Measurements from ENCODE around the gene TUB. TPM values are rescaled to one million over a fixed set of nuclear protein-coding genes. Genes with fewer than 3 reads are reported as not detected.

The TUB gene
- total RNA-seq, 1 experiment from 2014 or later = 21.4 TPM

- in situ Hi-C loops (cut with HindIII; ENCODE audit: low sequenced_read_pairs) = no loop called here
- DNase-seq (ENCODE audit: low spot score) = no peak
Observed at GRCh38 chr11:8085011-8085645, 4.1 kb downstream of the TUB start.

- DNase-seq (ENCODE audit: low spot score) = no peak
- in situ Hi-C loops (cut with HindIII; ENCODE audit: low sequenced_read_pairs) = no loop called here
Observed at GRCh38 chr11:8086001-8086479, 5.0 kb downstream of the TUB start.

- in situ Hi-C loops (cut with HindIII; ENCODE audit: low sequenced_read_pairs) = no loop called here
- no peak for DNase-seq (ENCODE audit: low spot score)
Observed at GRCh38 chr11:8086571-8086970, 5.6 kb downstream of the TUB start.

- in situ Hi-C loops (cut with HindIII; ENCODE audit: low sequenced_read_pairs) = no loop called here
Observed at GRCh38 chr11:8087185-8087584, 6.2 kb downstream of the TUB start.

GRCh38 chr11:8087756-8088155, 6.7 kb downstream of the TUB start:
- in situ Hi-C loops (cut with HindIII; ENCODE audit: low sequenced_read_pairs) = no loop called here
- DNase-seq (ENCODE audit: low spot score) = no peak

More at GRCh38 chr11:8087185-8087584, 6.2 kb downstream of the TUB start:
- no peak for DNase-seq (ENCODE audit: low spot score)

GRCh38 chr11:8089791-8090510, 8.9 kb downstream of the TUB start:
- no peak for DNase-seq (ENCODE audit: low spot score)
- in situ Hi-C loops (cut with HindIII; ENCODE audit: low sequenced_read_pairs) = no loop called here

- DNase-seq (ENCODE audit: low spot score) = no peak
- in situ Hi-C loops (cut with HindIII; ENCODE audit: low sequenced_read_pairs) = no loop called here
Observed at GRCh38 chr11:8090756-8091155, 9.7 kb downstream of the TUB start.

- in situ Hi-C loops (cut with HindIII; ENCODE audit: low sequenced_read_pairs) = no loop called here
- DNase-seq (ENCODE audit: low spot score) = no peak
Observed at GRCh38 chr11:8091721-8092120, 10.7 kb downstream of the TUB start.

GRCh38 chr11:8092587-8093424, 11.8 kb downstream of the TUB start:
- in situ Hi-C loops (cut with HindIII; ENCODE audit: low sequenced_read_pairs) = no loop called here
- peak; percentile 70 for DNase-seq (ENCODE audit: low spot score)

GRCh38 chr11:8093931-8094575, 13.0 kb downstream of the TUB start:
- DNase-seq (ENCODE audit: low spot score) = no peak

GRCh38 chr11:8094656-8095055, 13.6 kb downstream of the TUB start:
- no peak for DNase-seq (ENCODE audit: low spot score)
- in situ Hi-C loops (cut with HindIII; ENCODE audit: low sequenced_read_pairs) = no loop called here

More at GRCh38 chr11:8093931-8094575, 13.0 kb downstream of the TUB start:
- in situ Hi-C loops (cut with HindIII; ENCODE audit: low sequenced_read_pairs) = no loop called here

- in situ Hi-C loops (cut with HindIII; ENCODE audit: low sequenced_read_pairs) = no loop called here
- no peak for DNase-seq (ENCODE audit: low spot score)
Observed at GRCh38 chr11:8095371-8095770, 14.4 kb downstream of the TUB start.

GRCh38 chr11:8095806-8096522, 15.0 kb downstream of the TUB start:
- in situ Hi-C loops (cut with HindIII; ENCODE audit: low sequenced_read_pairs) = no loop called here
- DNase-seq (ENCODE audit: low spot score) = no peak

GRCh38 chr11:8096575-8096974, 15.6 kb downstream of the TUB start:
- in situ Hi-C loops (cut with HindIII; ENCODE audit: low sequenced_read_pairs) = no loop called here
- DNase-seq (ENCODE audit: low spot score) = no peak

- in situ Hi-C loops (cut with HindIII; ENCODE audit: low sequenced_read_pairs) = no loop called here
- no peak for DNase-seq (ENCODE audit: low spot score)
Observed at GRCh38 chr11:8097062-8097461, 16.1 kb downstream of the TUB start.

GRCh38 chr11:8097468-8097867, 16.5 kb downstream of the TUB start:
- in situ Hi-C loops (cut with HindIII; ENCODE audit: low sequenced_read_pairs) = no loop called here
- no peak for DNase-seq (ENCODE audit: low spot score)

GRCh38 chr11:8097926-8098325, 16.9 kb downstream of the TUB start:
- no peak for DNase-seq (ENCODE audit: low spot score)
- in situ Hi-C loops (cut with HindIII; ENCODE audit: low sequenced_read_pairs) = no loop called here

- in situ Hi-C loops (cut with HindIII; ENCODE audit: low sequenced_read_pairs) = no loop called here
- no peak for DNase-seq (ENCODE audit: low spot score)
Observed at GRCh38 chr11:8098361-8098760, 17.4 kb downstream of the TUB start.

GRCh38 chr11:8098879-8099278, 17.9 kb downstream of the TUB start:
- no peak for DNase-seq (ENCODE audit: low spot score)
- in situ Hi-C loops (cut with HindIII; ENCODE audit: low sequenced_read_pairs) = no loop called here
